Activated gamma-delta T cell (primary cell): ENCODE measurements around the gene RAPGEF2.

ENCODE experiments used
- DNase-seq: peaks from one replicate; lab custom pipeline; 2025; lab: John Stamatoyannopoulos, UW

Gene RAPGEF2

DNA sequence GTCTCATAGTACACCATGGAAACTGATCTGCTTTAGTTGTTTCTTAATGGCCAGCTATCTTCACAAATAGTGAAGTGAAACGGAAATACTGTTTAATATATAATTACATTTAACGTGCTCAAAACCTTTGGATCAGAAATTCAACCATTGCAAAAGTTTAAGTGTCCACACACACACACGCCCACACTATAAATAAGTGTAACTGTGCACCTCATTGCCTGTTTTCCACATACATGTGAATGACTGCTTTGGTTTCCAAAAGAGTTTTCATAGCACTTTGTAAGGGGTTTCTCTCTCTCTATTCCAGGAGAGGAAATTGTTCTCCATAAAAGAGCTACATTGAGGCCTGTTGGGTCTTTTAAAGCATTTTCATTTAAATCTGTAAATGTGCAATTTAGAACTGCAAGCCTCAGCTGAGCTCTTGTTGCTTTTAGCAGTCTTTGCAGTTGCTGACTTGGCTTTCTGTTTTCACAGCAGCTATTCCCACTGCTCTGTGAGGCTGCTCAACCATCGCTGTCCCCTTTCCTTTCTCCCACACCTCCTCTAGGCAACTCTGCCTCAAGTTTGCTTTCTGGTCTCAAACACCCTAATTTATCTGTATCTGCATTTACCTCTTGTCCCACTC is 94.5 kb downstream of the RAPGEF2 start:
- DNase-seq = no peak

- no peak for DNase-seq
Observed at GRCh38 chr4:159197885-159198269, 95.0 kb downstream of the RAPGEF2 start.

DNA sequence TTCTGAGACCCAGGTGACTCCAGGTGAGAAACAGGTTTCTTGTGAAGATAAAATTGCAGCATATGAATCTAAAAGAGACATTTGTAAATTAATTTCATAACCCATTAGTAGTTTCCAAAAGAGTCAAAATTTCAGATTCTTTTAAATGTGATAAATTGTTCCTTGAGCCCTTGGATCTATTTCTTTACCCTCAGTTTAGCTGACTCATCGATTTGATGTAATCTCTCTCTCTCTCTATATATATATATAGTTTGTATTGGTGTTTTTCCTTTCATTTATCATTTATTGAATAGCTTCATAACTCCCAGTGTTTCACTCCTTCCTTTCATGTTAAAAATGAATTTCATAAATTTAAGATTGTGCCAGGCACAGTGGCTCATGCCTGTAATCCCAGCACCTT is 96.9 kb downstream of the RAPGEF2 start:
- no peak for DNase-seq

DNA sequence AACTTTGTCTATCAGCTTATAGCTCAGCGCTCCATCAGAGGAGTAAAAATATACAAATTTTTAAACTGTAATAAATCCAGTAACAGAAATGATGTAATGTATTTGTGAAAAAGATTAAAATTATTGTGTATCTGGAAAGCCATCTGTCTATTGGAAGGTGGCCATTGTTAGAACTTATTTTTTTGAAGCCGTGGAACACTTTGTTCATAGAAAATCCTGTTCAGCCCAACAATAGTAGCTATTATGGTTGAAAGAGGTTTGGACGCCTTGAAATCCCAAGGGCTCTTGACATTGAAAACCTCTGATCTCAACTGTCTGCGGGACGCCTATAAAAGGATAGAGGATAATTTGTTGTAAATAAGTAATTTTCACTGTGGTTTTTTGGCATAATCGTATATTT is 98.3 kb downstream of the RAPGEF2 start:
- DNase-seq = no peak

DNA sequence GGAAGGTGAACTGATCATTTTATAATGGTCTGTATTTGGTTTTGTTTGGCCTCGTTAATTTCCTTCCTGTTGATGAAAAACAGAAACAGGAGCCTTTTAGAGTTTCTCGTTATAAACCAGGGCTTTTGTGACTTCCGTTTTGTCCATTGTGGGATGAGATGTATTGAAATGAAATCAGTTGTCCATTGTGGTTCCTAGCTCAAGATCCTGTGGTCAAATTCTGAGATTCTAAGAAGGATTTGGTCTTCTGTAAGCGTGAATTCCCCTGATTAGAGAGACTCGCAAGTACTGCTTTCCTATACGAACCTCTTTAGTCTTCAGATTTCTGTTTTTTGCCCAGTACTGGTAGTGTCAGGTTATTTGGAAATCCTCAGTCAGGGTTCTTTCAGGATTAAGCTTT is 101.7 kb downstream of the RAPGEF2 start:
- no peak for DNase-seq

- DNase-seq = no peak
Observed at GRCh38 chr4:159205466-159205865, 102.6 kb downstream of the RAPGEF2 start.

DNA sequence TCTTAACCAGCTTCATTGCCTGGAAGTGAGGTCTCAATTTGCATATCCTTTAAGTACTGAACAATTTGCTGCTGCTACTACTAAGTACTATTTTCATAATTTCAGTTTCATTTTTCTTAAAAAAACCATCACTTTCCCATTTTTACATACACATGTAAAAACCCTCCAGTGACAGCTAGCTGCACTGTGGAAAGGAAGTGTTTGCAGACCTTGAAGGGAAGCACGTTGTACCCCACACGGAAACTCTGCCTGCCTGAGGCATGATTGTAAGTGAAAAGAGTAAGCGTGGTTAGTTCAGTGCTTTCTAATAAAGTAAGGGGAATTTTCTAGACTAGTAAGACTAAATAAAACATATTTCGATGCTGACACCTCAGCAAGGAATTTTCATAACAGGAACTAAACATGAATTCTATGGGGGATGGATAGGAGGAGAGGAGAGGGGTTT is 103.6 kb downstream of the RAPGEF2 start:
- no peak for DNase-seq

- no peak for DNase-seq
Observed at GRCh38 chr4:159209249-159209648, 106.4 kb downstream of the RAPGEF2 start.

- DNase-seq = no peak
Observed at GRCh38 chr4:159210975-159211374, 108.1 kb downstream of the RAPGEF2 start.

DNA sequence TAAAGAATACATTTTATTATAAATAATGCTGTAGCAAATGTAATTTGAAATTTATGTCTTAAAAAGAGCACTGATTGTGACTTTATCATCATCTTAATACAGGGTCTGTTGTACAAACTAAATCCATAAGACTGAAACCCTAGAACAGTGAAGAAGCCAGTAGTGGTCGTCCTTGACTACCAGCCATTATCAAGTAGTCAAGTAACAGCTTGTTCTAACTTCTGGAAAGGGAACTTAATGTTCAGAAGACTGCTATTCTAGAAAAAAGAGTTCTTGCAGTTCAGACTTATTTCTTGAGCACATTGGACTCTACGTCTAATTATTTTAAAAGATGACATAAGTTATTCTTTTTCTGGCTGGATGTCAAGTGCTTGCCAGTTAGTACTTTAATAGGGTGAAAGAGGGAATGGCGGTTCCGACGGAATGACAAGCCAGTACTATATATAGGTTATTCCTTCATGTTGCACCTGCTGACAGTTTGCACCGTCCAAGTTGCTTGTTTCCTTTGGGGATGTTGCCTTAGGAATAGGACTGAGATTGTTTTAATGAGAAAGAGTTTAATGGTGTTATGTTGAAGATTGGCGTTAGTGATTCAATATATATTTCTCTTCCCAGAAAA is 109.9 kb downstream of the RAPGEF2 start:
- DNase-seq = no peak

DNA sequence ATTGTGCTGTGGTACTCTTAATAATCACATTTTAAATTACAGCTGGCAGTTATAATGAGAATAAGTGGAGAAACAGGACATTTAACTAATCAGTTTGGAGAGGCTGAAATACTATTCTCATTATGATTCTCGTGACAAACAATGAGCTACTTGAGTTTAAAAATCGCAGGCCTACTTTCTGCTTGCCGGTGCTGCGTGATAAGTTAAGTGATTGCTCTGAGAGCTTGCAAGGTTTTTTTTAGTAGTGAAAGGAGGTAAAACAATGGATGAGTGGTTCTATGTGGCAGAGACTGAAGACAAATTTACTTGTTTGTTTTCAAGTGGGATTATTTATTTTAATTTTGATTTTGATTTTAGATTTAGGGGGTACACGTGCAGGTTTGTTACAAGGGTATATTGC is 114.0 kb downstream of the RAPGEF2 start:
- no peak for DNase-seq

GRCh38 chr4:159219862-159220261 is 117.0 kb downstream of the RAPGEF2 start:
- no peak for DNase-seq

DNA sequence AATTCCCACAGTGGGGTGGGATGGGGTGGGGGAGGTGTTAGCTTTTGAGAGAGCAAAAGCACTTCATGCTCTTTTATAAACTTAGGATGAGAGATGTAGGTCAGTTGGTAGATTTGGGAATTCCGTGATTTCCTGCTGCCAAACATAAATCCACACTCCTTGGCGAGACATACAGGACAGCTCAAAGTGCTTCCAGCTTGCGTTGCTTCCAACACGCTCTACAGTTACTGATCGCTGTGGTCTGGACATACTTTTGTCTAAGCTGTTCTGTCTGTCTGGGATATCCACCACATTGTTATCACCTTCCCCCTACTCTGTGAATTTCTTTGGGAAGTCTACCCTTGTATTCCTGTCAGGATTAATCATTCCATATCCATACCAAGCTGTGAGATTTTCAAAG is 117.5 kb downstream of the RAPGEF2 start:
- no peak for DNase-seq

GRCh38 chr4:159221280-159221679 is 118.4 kb downstream of the RAPGEF2 start:
- no peak for DNase-seq

GRCh38 chr4:159222043-159222552 is 119.2 kb downstream of the RAPGEF2 start:
- no peak for DNase-seq

- DNase-seq = no peak
Observed at GRCh38 chr4:159224408-159224807, 121.5 kb downstream of the RAPGEF2 start.

- no peak for DNase-seq
Observed at GRCh38 chr4:159227378-159227777, 124.5 kb downstream of the RAPGEF2 start.

GRCh38 chr4:159227984-159228383 is 125.1 kb downstream of the RAPGEF2 start:
- DNase-seq = no peak

GRCh38 chr4:159229164-159229563 is 126.3 kb downstream of the RAPGEF2 start:
- DNase-seq = no peak

GRCh38 chr4:159232465-159233106 is 129.7 kb downstream of the RAPGEF2 start:
- DNase-seq = no peak

DNA sequence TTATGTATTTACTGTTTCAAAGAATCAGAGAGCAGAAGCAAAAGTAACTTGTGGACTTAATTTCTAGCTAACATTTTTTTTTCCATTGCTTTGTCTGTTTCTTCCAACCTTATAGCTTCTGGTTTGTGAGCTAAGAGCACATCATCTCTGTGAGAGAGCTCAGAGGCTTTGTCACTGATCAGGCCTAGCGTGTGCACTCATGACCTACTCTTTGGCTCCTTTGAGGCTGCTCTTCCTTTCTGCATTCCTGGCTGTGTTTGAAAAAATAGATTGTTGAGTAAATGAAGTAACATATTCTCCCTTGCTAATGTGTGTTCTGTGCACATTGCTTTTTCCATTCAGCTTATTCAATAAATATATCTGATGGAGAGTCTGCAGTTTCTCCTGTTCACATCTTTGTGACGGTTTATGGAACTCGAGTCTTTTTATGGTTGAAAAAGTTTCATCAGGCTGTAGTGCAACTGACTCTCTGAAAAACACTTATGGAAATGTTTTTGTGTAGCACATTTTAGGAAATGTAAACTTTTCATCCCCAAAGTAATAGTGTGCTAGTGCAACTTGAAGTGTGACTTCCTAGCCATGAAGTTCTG is 133.0 kb downstream of the RAPGEF2 start:
- DNase-seq = no peak

- no peak for DNase-seq
Observed at GRCh38 chr4:159237975-159238374, 135.1 kb downstream of the RAPGEF2 start.

DNA sequence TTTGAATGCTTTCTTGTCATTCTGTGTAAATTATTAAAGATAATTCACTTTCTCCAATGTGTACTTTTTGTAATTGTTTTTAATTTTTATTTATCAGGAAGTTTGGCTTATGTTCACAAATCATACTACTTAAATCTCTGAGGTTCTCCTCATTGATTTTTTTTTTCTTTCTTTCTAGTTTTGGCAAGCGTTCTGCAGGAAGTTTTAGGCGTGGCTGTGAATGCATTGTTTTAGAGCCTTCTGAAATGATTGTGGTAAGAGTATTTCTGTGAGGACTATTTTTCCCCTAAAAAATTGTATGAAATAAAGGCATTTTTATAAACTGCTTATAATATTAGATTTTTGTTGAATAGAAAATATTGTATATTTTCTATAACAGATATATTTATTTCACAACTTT is 135.8 kb downstream of the RAPGEF2 start:
- DNase-seq = no peak
